GM10847 (cell line): Measurements from ENCODE around the gene ZNF124.

ENCODE experiments used
- POLR2A ChIP-seq: IDR thresholded peaks from 2 replicates; pipeline ENCODE4 v1.6.1; 2011; ENCODE audit not compliant: insufficient read length; ENCODE audit errors: extremely low read depth

ZNF124 gene

GRCh38 chr1:247115545-247115944 lies 56.3 kb downstream of the ZNF124 start:
- no peak for TF ChIP-seq POLR2A

DNA sequence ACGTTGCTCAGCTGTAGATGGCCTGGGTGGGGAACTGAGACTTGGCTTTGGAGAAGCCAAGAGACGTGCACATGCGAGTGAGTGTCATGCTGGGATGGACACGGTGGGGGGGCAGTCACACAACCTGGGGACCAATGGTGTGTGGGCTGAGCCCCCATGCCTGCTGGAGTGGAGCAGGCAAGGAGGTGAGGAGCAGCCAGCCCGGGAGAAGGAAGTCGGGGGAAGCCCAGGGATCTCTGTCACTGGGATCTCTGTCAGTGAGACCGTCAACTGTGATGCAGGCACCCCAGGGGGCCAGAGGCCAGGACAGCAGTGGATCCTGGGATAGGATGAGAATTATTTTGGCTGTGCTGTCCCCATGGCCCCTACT lies 56.7 kb downstream of the ZNF124 start:
- TF ChIP-seq POLR2A: no peak

- no peak for TF ChIP-seq POLR2A
Observed at GRCh38 chr1:247114351-247115140, 57.3 kb downstream of the ZNF124 start.

DNA sequence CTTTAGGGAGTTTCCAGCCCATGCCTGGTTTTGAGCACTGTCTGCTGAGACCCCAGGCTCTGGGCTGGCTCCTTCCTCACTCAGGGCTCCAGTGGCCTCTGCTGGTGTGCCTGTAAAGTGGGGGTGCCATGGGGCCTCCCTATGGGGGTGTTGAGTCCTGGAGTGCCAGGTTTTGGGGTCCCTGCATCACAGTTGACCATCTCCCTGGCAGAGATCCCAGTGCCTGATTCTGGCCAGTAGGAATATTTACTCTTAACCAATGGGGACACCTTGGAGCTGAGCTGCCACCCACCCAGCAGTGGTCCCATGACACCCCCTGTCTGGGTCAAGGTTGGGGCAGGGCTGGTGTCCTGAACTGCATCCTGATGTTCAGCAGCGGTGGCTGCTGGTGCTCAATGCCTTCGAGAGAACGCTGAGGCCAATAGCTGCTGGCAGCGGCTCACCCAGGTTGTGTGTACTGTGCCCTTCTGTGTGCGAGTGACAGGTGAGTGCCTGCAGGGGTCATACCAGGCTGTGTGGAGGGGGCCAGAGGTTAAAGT lies 58.0 kb downstream of the ZNF124 start:
- TF ChIP-seq POLR2A: no peak

DNA sequence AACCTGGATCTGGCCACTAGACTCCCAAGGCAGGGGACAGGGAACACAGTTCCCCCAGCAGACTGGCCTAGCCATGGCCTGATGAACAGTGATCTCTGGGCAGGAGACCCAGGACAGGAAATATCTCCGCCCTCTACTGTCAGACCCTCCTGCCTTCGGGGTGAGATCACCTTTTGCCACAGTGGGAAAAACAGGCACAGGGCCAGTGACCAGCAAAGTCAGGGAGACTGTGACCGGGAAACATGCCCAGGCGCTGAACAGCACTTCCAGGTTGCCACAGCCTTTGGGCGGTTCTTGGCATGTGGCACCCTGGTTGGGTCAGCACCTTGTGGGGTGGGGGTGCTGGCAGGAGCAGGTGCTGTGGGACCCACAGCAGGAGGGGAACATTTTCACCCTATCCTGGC lies 58.7 kb downstream of the ZNF124 start:
- no peak for TF ChIP-seq POLR2A

GRCh38 chr1:247112479-247112781 lies 59.4 kb downstream of the ZNF124 start:
- TF ChIP-seq POLR2A: no peak

DNA sequence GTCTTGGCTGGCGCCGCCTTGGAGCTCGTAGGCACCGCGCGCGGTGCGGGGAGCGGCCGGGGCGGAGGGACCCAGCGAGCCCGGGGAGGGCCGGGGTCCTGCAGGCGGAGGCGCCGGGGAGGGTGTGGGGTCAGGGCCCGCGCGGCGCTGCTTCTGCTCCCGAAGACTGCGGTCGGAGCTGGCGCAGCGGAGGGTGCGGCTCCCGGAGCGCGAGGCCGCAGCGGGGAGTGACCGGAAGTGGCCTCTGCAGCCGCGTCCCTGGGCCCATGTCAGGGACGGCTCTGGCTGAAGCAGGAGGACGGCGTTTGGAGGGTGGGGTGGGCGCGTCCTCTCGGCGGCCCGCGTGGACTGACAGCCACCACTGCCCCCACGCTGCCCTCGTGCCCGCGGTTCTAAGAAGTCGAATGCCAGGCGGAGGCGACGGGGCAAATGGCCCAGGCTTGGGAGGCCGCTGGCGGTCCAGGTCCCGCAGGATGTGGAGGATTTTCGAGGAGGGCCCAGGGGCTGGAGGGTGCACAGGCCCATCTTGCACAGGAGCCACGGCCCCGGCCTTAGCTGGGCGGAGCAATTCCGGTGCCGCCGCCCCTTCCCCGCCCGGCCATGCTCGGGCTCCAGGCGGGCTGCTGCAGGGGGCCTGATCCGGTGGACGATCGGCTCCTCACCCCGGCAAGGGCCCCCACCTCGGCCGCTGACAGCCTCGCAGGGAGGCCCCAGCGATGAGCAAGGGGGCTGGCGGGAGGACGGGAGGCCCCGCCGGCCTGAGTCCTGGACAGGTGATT lies 59.9 kb downstream of the ZNF124 start:
- TF ChIP-seq POLR2A: no peak

GRCh38 chr1:247111259-247111699 lies 60.5 kb downstream of the ZNF124 start:
- TF ChIP-seq POLR2A: no peak

- no peak for TF ChIP-seq POLR2A
Observed at GRCh38 chr1:247110627-247111258, 61.1 kb downstream of the ZNF124 start.

- no peak for TF ChIP-seq POLR2A
Observed at GRCh38 chr1:247107694-247108093, 64.1 kb downstream of the ZNF124 start.

GRCh38 chr1:247105966-247106365 lies 65.9 kb downstream of the ZNF124 start:
- no peak for TF ChIP-seq POLR2A
